Spleen (tissue), 11 donors: ENCODE data around the gene URB1. TPM values are rescaled to one million over a fixed set of nuclear protein-coding genes. Genes with fewer than 3 reads are reported as not detected.
A peak's percentile ranks its signal among the peaks of the same experiment; 100 is the strongest.

ENCODE experiments used
- DNase-seq: peaks from one replicate; pipeline ENCODE4 v3.0.0-alpha.2; 2020
- H3K27ac ChIP-seq, 8 donors: fragments of 200-600 bp; sonication (generic) in 7 of 8; 1 replicate in 4 of 8; 2 replicates in 4 of 8; pipeline versions ENCODE4 v1.5.0 to v1.8.0; 2016 to 2021; ENCODE audit warnings: inconsistent platforms in 4 of 8, mild to moderate bottlenecking in 4 of 8, moderate library complexity in 1 of 8
- H3K27me3 ChIP-seq, 7 donors: fragments of 200-600 bp; sonication (generic) in 6 of 7; replicated peaks in 1 of 7; 1 replicate in 4 of 7; 2 replicates in 3 of 7; pipeline versions ENCODE4 v1.5.0 to v1.8.0; 2016 to 2021; ENCODE audit warnings: inconsistent platforms in 3 of 7, mild to moderate bottlenecking in 1 of 7
- H3K36me3 ChIP-seq, 6 donors: fragments of 200-600 bp; sonication (generic) in 5 of 6; 1 replicate in 4 of 6; 2 replicates in 2 of 6; pipeline versions ENCODE4 v1.5.0 to v1.8.0; 2016 to 2021; ENCODE audit warnings: inconsistent platforms in 2 of 6
- H3K4me1 ChIP-seq, 6 donors: fragments of 200-600 bp; sonication (generic) in 5 of 6; 1 replicate in 3 of 6; 2 replicates in 3 of 6; pipeline versions ENCODE4 v1.5.0 to v1.8.0; 2016 to 2021; ENCODE audit warnings: inconsistent platforms in 3 of 6
- H3K4me3 ChIP-seq, 8 donors: fragments of 200-600 bp; sonication (generic) in 7 of 8; 1 replicate in 4 of 8; 2 replicates in 4 of 8; pipeline versions ENCODE4 v1.5.0 to v1.8.0; 2016 to 2021; ENCODE audit warnings: inconsistent platforms in 4 of 8, mild to moderate bottlenecking in 4 of 8, moderate library complexity in 2 of 8
- H3K9me3 ChIP-seq, 8 donors: fragments of 200-600 bp; sonication (generic) in 7 of 8; 1 replicate in 4 of 8; 2 replicates in 4 of 8; pipeline versions ENCODE4 v1.5.0 to v1.8.0; 2016 to 2021; ENCODE audit warnings: inconsistent platforms in 4 of 8
- POLR2A ChIP-seq, 3 donors: fragments of 450-650 bp; IDR thresholded peaks; one replicate each; pipeline ENCODE4 v1.5.1; 2017; ENCODE audit warnings: antibody characterized with exemption in 3 of 3, mild to moderate bottlenecking in 1 of 3
- POLR2AphosphoS5 ChIP-seq, 3 donors: sonication (generic); formaldehyde crosslinking; IDR thresholded peaks; one replicate each; pipeline ENCODE4 v1.5.1; 2017; ENCODE audit warnings: antibody characterized with exemption in 3 of 3
- WGBS, 5 donors: extraction: QIAGEN DNeasy Blood & Tissue Kit in 3 of 5; methylation state at CpG; one replicate each; pipeline versions ENCODE4 v1.1.5 to v1.1.7; 2013 to 2018; 5-methylcytosine and 5-hydroxymethylcytosine counted together
- intact Hi-C: fragments of 100-400 bp; cut with DNase I; formaldehyde crosslinking; loops from one replicate; pipeline ENCODE4 v1.15.0; 2023; ENCODE audit warnings: low total_unique reads
- polyA plus RNA-seq, 3 donors: library from polyadenylated mRNA; stranded (reverse); fragments of 200-250 nt; gene quantifications; one replicate each; pipeline ENCODE4 v1.2.1, GENCODE V29; 2013
- total RNA-seq, 7 donors: library from RNA; depleted of rRNA in 3 of 7; stranded (reverse); fragments of >200 nt in 3 of 7; fragmentation: NEBNext Ultra II Directional in 4 of 7; extraction: Animal tissue kit (Norgen Biotek cat#: 25700) in 4 of 7; gene quantifications; one replicate each; pipeline versions ENCODE4 v1.1.0 to v1.2.1, GENCODE V29; 2016 to 2021
- TF ChIP-seq, protein P1 (sequence below), 11 experiments: fragments of 200-600 bp in 7 of 11; fragments of 450-650 bp in 4 of 11; sonication (generic) in 4 of 11; IDR thresholded peaks in 8 of 11; conservative IDR thresholded peaks in 3 of 11; 1 replicate in 7 of 11; 2 replicates in 4 of 11; pipeline versions ENCODE4 v1.4.0 to v1.8.0; 2016 to 2021; ENCODE audit warnings: antibody characterized with exemption in 11 of 11, inconsistent platforms in 4 of 11, mild to moderate bottlenecking in 1 of 11
- donor health status: healthy with polysubstance abuse.
- donor health status: DM: no; HTN: no; CAD: no; lungs with moderate emphysema.
- donor health status: DM: no; HTN: no; CAD: no.
- donor health status: Bipolar disorder and iron deficiency.
- donor health status: healthy.
- donor health status: DM: no; HTN: no; CAD: no.
- donor health status: DM: yes; HTN: yes; CAD: no.

URB1 gene
- total and polyA plus RNA-seq, 10 donors: 2.0 to 20.8 (median 12.0) TPM

DNA sequence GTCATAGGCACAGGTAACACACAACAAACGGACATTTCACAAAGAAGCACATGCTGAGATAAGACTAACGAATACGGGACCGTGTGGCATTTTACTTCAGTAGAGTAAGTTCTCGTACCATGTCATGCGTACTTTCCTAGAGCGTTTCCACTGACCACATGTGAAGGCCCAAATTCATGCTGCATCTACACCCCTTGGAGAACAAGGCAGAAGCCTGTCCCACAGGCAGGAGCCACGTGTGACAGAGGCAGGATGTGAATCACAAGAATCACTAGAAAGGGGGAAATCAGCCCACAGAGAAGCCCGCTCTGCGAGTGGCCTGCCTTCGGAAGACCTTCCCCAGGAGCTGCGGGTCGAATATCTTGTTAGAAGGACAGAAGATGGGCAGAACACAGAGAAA is 41.8 kb downstream of the URB1 start:
- 86 to 93% (median 89%) methylated on average over 13 of the region's 13 CpGs for WGBS, 5 donors
- H3K27me3 ChIP-seq: no peaks in the 10 kb centered on the region
- DNase-seq: no peak
- no peak overlapping the region for H3K4me3 ChIP-seq
- TF ChIP-seq POLR2AphosphoS5 (IDR thresholded peaks at IDR 0.05) (no peak), POLR2A (IDR thresholded peaks at IDR 0.05) (no peak)
- TF ChIP-seq, protein P1, sequence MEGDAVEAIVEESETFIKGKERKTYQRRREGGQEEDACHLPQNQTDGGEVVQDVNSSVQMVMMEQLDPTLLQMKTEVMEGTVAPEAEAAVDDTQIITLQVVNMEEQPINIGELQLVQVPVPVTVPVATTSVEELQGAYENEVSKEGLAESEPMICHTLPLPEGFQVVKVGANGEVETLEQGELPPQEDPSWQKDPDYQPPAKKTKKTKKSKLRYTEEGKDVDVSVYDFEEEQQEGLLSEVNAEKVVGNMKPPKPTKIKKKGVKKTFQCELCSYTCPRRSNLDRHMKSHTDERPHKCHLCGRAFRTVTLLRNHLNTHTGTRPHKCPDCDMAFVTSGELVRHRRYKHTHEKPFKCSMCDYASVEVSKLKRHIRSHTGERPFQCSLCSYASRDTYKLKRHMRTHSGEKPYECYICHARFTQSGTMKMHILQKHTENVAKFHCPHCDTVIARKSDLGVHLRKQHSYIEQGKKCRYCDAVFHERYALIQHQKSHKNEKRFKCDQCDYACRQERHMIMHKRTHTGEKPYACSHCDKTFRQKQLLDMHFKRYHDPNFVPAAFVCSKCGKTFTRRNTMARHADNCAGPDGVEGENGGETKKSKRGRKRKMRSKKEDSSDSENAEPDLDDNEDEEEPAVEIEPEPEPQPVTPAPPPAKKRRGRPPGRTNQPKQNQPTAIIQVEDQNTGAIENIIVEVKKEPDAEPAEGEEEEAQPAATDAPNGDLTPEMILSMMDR (IDR thresholded peaks at IDR 0.05 in 8 of 11, conservative IDR thresholded peaks at IDR 0.05 in 3 of 11): no peak
- intact Hi-C loops: no loop called here
- H3K9me3 ChIP-seq: no peaks in the 10 kb centered on the region
- no peak overlapping the region for H3K27ac ChIP-seq
- no peaks in the 10 kb centered on the region for H3K4me1 ChIP-seq
- peaks cover 5 to 100% (median 100%) of the 10 kb centered on the region in 6 donors for H3K36me3 ChIP-seq

DNA sequence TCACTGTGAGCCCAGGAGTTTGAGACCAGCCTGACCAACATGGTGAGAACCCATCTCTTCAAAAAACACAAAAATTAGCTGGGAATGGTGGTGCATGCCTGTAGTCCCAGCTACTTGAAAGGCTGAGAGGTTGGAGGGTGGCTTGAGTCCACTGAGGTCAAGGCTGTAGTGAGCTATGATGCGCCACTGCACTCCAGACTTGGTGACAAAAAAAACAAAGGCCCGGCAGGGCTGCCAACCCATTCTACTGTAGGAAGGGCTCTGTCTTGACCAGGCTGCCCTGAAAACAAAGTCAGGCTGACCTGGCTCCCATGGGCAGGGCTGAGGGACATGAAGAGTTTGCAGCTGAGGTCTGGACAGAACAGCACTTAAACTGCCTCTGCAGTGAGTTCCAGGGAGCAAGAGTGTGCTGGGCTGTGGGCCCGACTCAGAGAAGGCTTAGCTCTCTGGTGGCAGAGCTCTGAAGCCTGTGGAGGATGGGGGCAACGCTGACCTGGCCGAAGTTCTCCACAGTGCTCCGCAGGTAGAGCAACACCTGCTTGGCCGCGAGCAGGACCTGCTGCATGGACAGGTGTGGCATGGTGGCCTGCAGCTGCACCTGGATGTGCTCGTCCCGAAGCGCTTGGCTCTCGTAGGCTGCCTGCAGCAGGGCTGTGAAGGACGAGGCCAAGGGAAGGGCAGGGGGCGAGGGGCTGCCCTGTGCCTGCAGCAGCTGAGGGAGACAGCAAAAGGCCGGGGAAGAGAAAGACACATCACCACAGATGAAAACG is 42.4 kb downstream of the URB1 start:
- 92 to 95% (median 93%) methylated on average over 11 to 16 of the region's 16 CpGs for WGBS, 5 donors
- Histone ChIP-seq H3K27ac (no peak overlapping the region), H3K4me3 (no peak overlapping the region), H3K27me3 (no peaks in the 10 kb centered on the region), H3K4me1 (no peaks in the 10 kb centered on the region), H3K9me3 (peaks cover 0 to 2% (median under 1%) of the 10 kb centered on the region in 8 donors), H3K36me3 (peaks cover 7 to 100% (median 100%) of the 10 kb centered on the region in 6 donors)
- no peak for DNase-seq
- intact Hi-C loops: no loop called here
- TF ChIP-seq, protein P1 (IDR thresholded peaks at IDR 0.05 in 8 of 11, conservative IDR thresholded peaks at IDR 0.05 in 3 of 11): no peak
- TF ChIP-seq POLR2AphosphoS5 (IDR thresholded peaks at IDR 0.05): peak in 1 of 3 donors; percentile 22
- TF ChIP-seq POLR2A (IDR thresholded peaks at IDR 0.05): no peak

DNA sequence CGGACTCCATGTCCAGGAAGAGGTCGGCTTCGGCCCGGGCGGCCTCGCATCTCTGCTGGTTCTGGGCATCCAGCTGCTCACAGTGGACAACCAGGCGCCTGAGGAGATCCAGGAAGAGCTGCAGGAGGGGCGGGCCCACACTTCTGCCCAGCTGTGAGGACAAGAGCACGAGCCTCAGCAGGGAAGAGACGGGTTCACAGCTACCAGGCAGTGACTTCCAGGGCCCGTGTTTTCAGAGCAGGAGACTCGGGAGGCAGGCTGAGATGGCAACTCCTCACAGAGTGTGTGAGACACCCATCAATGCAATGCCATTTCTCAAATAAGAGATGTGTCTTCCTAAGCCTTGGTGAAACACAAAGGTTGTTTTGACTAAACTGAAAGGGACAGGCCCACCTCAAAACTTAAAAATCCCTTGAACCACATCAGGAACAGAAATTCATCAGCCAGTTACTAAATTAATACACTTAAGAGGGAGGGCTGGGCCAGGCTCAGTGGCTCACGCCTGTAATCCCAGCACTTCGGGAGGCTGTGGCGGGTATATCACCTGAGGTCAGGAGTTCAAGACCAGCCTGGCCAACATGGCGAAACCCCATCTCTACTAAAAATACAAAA is 43.4 kb downstream of the URB1 start:
- intact Hi-C loops: no loop called here
- Histone ChIP-seq H3K27me3 (no peaks in the 10 kb centered on the region), H3K4me1 (no peaks in the 10 kb centered on the region), H3K36me3 (peaks cover 15 to 100% (median 100%) of the 10 kb centered on the region in 6 donors), H3K4me3 (no peak overlapping the region), H3K9me3 (peaks cover 0 to 12% (median 10%) of the 10 kb centered on the region in 8 donors), H3K27ac (no peak overlapping the region)
- TF ChIP-seq, protein P1 (IDR thresholded peaks at IDR 0.05 in 8 of 11, conservative IDR thresholded peaks at IDR 0.05 in 3 of 11): no peak
- TF ChIP-seq POLR2A (IDR thresholded peaks at IDR 0.05) (no peak), POLR2AphosphoS5 (IDR thresholded peaks at IDR 0.05) (no peak)
- no peak for DNase-seq
- WGBS, 5 donors: 90 to 94% (median 90%) methylated on average over 16 of the region's 16 CpGs
